Right atrium auricular region (tissue), 2 donors: ENCODE measurements around the gene DAW1. TPM values are rescaled to one million over a fixed set of nuclear protein-coding genes. Genes with fewer than 3 reads are reported as not detected.

Experiments
- DNase-seq: peaks from one replicate; pipeline ENCODE4 v3.0.0-alpha.2; 2019; ENCODE audit warnings: low spot score
- H3K27ac ChIP-seq, 2 donors: fragments of 200-600 bp; sonication (generic); 1 replicate in 1 of 2; 2 replicates in 1 of 2; pipeline ENCODE4 v1.5.1; 2016 to 2019
- H3K27me3 ChIP-seq, 2 donors: fragments of 200-600 bp; sonication (generic); one replicate each; pipeline versions ENCODE4 v1.5.1 to v1.6.0; 2017 to 2019
- H3K36me3 ChIP-seq: fragments of 200-600 bp; sonication (generic); one replicate; pipeline ENCODE4 v1.5.1; 2016
- H3K4me1 ChIP-seq, 2 donors: fragments of 200-600 bp; sonication (generic); one replicate each; pipeline versions ENCODE4 v1.5.1 to v1.6.0; 2017 to 2019
- H3K4me3 ChIP-seq, 2 donors: fragments of 200-600 bp; sonication (generic); 1 replicate in 1 of 2; 2 replicates in 1 of 2; pipeline ENCODE4 v1.5.1; 2017 to 2019; ENCODE audit warnings: mild to moderate bottlenecking in 1 of 2, moderate library complexity in 1 of 2
- H3K9me3 ChIP-seq, 2 donors: fragments of 200-600 bp; sonication (generic); one replicate each; pipeline ENCODE4 v1.5.1; 2019
- total RNA-seq, 2 donors: library from RNA; depleted of rRNA; stranded (reverse); fragments of >200 nt; gene quantifications; one replicate each; pipeline ENCODE4 v1.1.0, GENCODE V29; 2016
- TF ChIP-seq, protein P1 (sequence below), 2 donors: fragments of 200-600 bp; sonication (generic); IDR thresholded peaks; one replicate each; pipeline ENCODE4 v1.5.1; 2019; ENCODE audit warnings: antibody characterized with exemption in 2 of 2

Gene DAW1
- total RNA-seq, 2 donors from 2014 or later: 0.43 TPM; not detected in 1

DNA sequence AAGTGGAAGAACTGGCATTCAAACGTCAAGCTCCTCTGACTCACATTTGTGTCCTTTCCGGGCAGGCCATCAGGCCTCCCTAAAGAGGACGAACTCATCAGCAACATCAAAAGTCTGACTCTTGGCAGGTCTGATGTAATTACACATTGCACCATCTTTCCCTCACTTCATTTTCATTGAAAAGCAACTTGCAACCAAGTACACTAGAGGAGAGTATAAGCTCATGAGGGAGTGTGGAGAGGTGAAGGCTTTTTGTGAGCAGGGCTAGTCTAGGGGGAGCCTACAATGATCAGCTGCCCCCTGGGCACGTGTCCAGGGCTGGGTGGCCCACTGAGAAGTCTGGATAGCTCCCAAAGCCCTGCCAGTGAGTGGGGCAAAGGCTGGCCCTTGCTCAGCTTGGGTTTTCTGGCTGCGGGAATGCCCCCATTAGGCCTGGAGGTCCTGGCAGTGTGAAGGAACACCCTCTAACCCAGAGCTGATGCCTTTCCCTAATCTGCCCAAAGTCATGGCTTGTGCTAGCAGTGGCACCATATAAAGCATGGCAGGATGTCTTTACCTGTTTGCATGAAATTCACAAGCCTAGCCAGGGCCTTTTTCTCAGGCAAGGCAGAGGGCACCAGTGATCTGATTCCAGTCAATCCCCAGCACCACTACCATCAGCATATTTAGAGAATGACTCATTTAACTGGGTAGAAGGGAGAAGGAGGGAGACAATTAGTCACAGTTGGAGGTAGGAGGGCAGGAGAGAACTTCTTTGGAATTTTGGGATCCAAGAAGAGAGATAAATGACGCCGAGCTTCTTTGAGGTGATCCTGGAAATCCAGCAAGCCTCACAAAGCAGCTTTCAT is 8.5 kb upstream of the DAW1 start:
- Histone ChIP-seq H3K36me3 (no peaks in the 10 kb centered on the region), H3K4me3 (no peak overlapping the region), H3K27ac (peak overlapping the region; percentile 38 to 60), H3K9me3 (no peaks in the 10 kb centered on the region), H3K4me1 (peaks cover 0 to 13% of the 10 kb centered on the region in 2 donors), H3K27me3 (no peaks in the 10 kb centered on the region)
- DNase-seq: peak; percentile 79
- TF ChIP-seq, protein P1, sequence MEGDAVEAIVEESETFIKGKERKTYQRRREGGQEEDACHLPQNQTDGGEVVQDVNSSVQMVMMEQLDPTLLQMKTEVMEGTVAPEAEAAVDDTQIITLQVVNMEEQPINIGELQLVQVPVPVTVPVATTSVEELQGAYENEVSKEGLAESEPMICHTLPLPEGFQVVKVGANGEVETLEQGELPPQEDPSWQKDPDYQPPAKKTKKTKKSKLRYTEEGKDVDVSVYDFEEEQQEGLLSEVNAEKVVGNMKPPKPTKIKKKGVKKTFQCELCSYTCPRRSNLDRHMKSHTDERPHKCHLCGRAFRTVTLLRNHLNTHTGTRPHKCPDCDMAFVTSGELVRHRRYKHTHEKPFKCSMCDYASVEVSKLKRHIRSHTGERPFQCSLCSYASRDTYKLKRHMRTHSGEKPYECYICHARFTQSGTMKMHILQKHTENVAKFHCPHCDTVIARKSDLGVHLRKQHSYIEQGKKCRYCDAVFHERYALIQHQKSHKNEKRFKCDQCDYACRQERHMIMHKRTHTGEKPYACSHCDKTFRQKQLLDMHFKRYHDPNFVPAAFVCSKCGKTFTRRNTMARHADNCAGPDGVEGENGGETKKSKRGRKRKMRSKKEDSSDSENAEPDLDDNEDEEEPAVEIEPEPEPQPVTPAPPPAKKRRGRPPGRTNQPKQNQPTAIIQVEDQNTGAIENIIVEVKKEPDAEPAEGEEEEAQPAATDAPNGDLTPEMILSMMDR (IDR thresholded peaks at IDR 0.05): no peak

DNA sequence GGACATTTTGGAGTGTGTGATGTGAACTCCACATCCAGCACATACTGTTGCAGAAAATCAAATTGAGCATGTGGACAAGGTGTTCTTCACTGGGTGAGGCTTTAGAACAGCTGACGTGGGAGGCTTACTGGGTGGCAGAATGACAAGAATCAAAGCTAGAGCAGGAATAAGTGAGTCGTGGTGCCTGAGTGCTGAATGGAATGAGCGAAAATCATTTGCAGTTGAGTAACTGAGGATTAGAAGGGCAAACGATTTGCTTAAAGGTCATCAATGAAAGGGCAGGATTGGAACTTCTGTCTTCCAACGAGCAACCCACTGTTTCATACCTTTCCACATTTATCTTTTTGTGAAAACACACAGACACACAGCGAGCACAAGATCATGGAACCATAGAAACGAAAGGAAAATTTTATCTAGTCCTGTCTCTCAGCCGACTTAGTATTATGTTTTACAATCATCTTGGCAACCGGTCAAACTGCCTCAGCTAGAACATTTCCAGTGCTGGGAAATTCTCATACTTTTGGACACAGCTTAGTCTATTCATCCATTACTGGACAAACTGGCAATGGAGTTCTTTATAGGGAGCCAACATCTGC is 7.2 kb upstream of the DAW1 start:
- TF ChIP-seq, protein P1 (IDR thresholded peaks at IDR 0.05): no peak
- H3K9me3 ChIP-seq: no peaks in the 10 kb centered on the region
- H3K27me3 ChIP-seq: no peaks in the 10 kb centered on the region

DNA sequence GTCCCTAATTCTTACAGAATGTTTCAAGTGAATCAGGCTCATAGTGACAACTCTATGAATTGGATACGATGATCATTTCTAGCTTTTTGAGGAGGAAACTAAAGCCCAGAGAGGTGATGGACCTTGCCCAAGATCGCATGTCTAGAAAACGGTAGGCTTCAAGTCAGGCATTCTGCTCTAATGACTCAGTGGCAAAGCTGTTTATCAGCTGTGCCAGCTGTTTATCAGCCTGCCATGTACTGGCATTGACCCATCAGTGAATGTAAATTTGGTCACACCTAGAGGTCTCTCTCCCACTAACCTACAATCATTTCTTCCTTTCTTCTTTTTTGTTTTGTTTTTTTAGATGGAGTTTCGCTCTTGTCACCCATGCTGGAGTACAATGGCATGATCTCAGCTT is 6.1 kb upstream of the DAW1 start:
- H3K27me3 ChIP-seq: no peaks in the 10 kb centered on the region
- H3K4me3 ChIP-seq: no peak overlapping the region
- no peak for DNase-seq
- peaks cover 0 to 6% of the 10 kb centered on the region in 2 donors for H3K4me1 ChIP-seq
- H3K36me3 ChIP-seq: no peaks in the 10 kb centered on the region
- H3K9me3 ChIP-seq: no peaks in the 10 kb centered on the region
- H3K27ac ChIP-seq: no peak overlapping the region
- TF ChIP-seq, protein P1 (IDR thresholded peaks at IDR 0.05): no peak

More for the DNA sequence above, 7.2 kb upstream of the DAW1 start:
- H3K27ac ChIP-seq: peak overlapping the region; percentile 38 to 60
- no peak overlapping the region for H3K4me3 ChIP-seq
- H3K4me1 ChIP-seq: peaks cover 0 to 13% of the 10 kb centered on the region in 2 donors
- DNase-seq: no peak
- no peaks in the 10 kb centered on the region for H3K36me3 ChIP-seq

DNA sequence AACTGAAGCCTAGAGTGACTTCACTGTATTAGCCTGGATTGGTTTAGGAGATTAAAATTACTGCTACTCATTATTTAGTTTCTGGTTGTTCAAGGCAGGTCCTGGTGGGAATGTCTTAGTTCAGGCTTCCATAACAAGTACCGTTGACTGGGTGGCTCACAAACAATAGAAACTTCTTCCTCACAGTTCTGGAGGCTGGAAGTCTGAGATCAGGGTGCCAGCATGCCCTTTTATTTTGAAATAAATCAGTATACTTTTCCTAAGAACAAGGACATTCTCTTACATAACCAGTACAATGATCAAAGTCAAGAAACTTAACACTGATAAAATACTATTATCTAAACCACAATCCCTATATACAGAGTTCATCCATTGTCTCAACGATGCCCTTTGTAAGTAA is 4.0 kb upstream of the DAW1 start:
- DNase-seq: no peak
- H3K4me1 ChIP-seq: peaks cover 0 to 12% of the 10 kb centered on the region in 2 donors
- no peaks in the 10 kb centered on the region for H3K27me3 ChIP-seq
- no peaks in the 10 kb centered on the region for H3K9me3 ChIP-seq
- TF ChIP-seq, protein P1 (IDR thresholded peaks at IDR 0.05): no peak
- H3K27ac ChIP-seq: no peak overlapping the region
- H3K36me3 ChIP-seq: no peaks in the 10 kb centered on the region
- H3K4me3 ChIP-seq: no peak overlapping the region

DNA sequence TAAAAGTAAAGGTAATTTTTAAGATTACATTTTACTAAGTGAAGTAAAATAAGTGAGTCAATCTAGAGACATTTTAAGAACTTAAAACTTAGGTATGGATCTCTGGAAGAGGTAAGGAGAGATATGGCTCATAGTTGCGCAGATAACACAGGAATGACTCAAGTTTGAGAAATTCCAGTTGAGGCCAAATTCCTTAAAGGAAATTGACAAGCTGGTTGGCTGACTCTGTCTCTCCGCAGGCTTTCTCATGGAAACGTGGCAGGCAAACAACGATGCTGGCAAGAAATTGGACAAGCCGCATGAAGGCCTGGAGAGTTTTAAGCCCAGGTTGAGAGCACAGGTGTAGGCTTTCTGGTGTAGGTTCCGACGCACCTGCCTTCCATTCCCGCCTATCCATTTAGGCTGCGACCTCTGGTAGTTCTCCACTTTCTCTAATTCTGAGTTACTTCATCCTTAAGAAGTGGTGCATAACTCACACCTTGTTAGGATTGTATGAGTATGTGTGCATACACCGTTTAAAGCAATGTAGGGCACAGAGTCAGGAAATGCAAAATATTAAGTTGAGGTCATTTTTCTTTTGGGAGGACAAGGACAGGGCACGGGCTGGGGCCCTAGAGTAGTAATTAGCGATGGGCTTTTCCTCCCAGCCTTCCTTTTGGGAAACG is 589 bp upstream of the DAW1 start:
- Histone ChIP-seq H3K36me3 (no peaks in the 10 kb centered on the region), H3K27me3 (no peaks in the 10 kb centered on the region), H3K9me3 (no peaks in the 10 kb centered on the region), H3K27ac (no peak overlapping the region), H3K4me3 (peak overlapping the region; percentile 23 to 38), H3K4me1 (peaks cover 0 to 8% of the 10 kb centered on the region in 2 donors)
- DNase-seq: no peak
- TF ChIP-seq, protein P1 (IDR thresholded peaks at IDR 0.05): no peak
